HL-60/S4 treated with phorbol 12-myristate 13-acetate at 8.2 ng/mL for 4 days and 3 days (cell line): ENCODE data around the gene MSI1.
"Not testable (repeated sequence)": the region's sequence is repeated elsewhere in the genome, so short reads cannot be mapped to it uniquely, and the experiment has no call there.

Experiments
- in situ Hi-C: fragments of 300-500 bp; cut with MboI; formaldehyde crosslinking; loops from 2 replicates; pipeline ENCODE4 v1.15.0; 2022; ENCODE audit warnings: low sequenced_read_pairs

The MSI1 gene

GRCh38 chr12:120358412-120359100 is 10.4 kb downstream of the MSI1 start:
- in situ Hi-C loops = no loop called here

GRCh38 chr12:120357104-120357503 is 11.9 kb downstream of the MSI1 start:
- in situ Hi-C loops = no loop called here

- in situ Hi-C loops = no loop called here
Measured at GRCh38 chr12:120356567-120357030, 12.4 kb downstream of the MSI1 start.

- in situ Hi-C loops = no loop called here
Measured at GRCh38 chr12:120353556-120354317, 15.2 kb downstream of the MSI1 start.

- in situ Hi-C loops = no loop called here
Measured at GRCh38 chr12:120353136-120353535, 15.8 kb downstream of the MSI1 start.

- in situ Hi-C loops = no loop called here
Measured at GRCh38 chr12:120352117-120352516, 16.8 kb downstream of the MSI1 start.

- in situ Hi-C loops = no loop called here
Measured at GRCh38 chr12:120350576-120351350, 18.2 kb downstream of the MSI1 start.

- in situ Hi-C loops = no loop called here
Measured at GRCh38 chr12:120347766-120348165, 21.2 kb downstream of the MSI1 start.

GRCh38 chr12:120346681-120347080 is 22.3 kb downstream of the MSI1 start:
- in situ Hi-C loops = no loop called here

GRCh38 chr12:120346031-120346430 is 22.9 kb downstream of the MSI1 start:
- in situ Hi-C loops = no loop called here

GRCh38 chr12:120343692-120344091 is 25.3 kb downstream of the MSI1 start:
- in situ Hi-C loops = no loop called here

- in situ Hi-C loops = no loop called here
Measured at GRCh38 chr12:120343039-120343537, 25.9 kb downstream of the MSI1 start.

- in situ Hi-C loops = no loop called here
Measured at GRCh38 chr12:120342175-120343038, 26.6 kb downstream of the MSI1 start.

GRCh38 chr12:120339256-120339655 is 29.7 kb downstream of the MSI1 start:
- in situ Hi-C loops = no loop called here

GRCh38 chr12:120337730-120338129 is 31.2 kb downstream of the MSI1 start:
- in situ Hi-C loops = no loop called here

GRCh38 chr12:120336392-120336791 is 32.6 kb downstream of the MSI1 start:
- in situ Hi-C loops = not testable (repeated sequence)

- in situ Hi-C loops = not testable (repeated sequence)
Measured at GRCh38 chr12:120335447-120335846, 33.5 kb downstream of the MSI1 start.

GRCh38 chr12:120332523-120332922 is 36.4 kb downstream of the MSI1 start:
- in situ Hi-C loops = no loop called here

- in situ Hi-C loops = no loop called here
Measured at GRCh38 chr12:120332041-120332440, 36.9 kb downstream of the MSI1 start.

GRCh38 chr12:120331390-120331789 is 37.6 kb downstream of the MSI1 start:
- in situ Hi-C loops = no loop called here
